Measurements from ENCODE around the gene ABCA3.

The ABCA3 gene

GRCh38 chr16:2323701-2324100 lies 16.8 kb downstream of the ABCA3 start:
- TF ChIP-seq CTCF (IDR thresholded peaks at IDR 0.05), result no peak

- TF ChIP-seq CTCF (IDR thresholded peaks at IDR 0.05), result no peak
Measured at GRCh38 chr16:2319606-2320005, 20.9 kb downstream of the ABCA3 start.

- no peak for TF ChIP-seq CTCF (IDR thresholded peaks at IDR 0.05)
Measured at GRCh38 chr16:2317231-2318020, 23.1 kb downstream of the ABCA3 start.

- TF ChIP-seq CTCF (IDR thresholded peaks at IDR 0.05), result no peak
Measured at GRCh38 chr16:2308089-2308962, 32.2 kb downstream of the ABCA3 start.

- TF ChIP-seq CTCF (IDR thresholded peaks at IDR 0.05), result no peak
Measured at GRCh38 chr16:2299915-2300192, 40.7 kb downstream of the ABCA3 start.

- TF ChIP-seq CTCF (IDR thresholded peaks at IDR 0.05), result no peak
Measured at GRCh38 chr16:2299121-2299914, 41.2 kb downstream of the ABCA3 start.

- TF ChIP-seq CTCF (IDR thresholded peaks at IDR 0.05), result no peak
Measured at GRCh38 chr16:2298621-2299020, 41.9 kb downstream of the ABCA3 start.
